Mesendoderm (in vitro differentiated cells): ENCODE measurements around the gene RAP2A.

ENCODE experiments used
- DNase-seq: peaks from one replicate; pipeline ENCODE4 v3.0.0; 2013
- H2AK5ac ChIP-seq: 2 replicates; pipeline ENCODE4 v1.6.1; 2013; ENCODE audit warnings: low read length, inconsistent platforms
- H2BK120ac ChIP-seq: 2 replicates; pipeline ENCODE4 v1.6.1; 2013; ENCODE audit warnings: low read depth, mild to moderate bottlenecking, low read length, moderate library complexity, mixed read lengths
- H2BK15ac ChIP-seq: replicated peaks from 2 replicates; pipeline ENCODE4 v1.6.1; 2013; ENCODE audit warnings: low read depth, mild to moderate bottlenecking, moderate library complexity
- H2BK5ac ChIP-seq: 2 replicates; pipeline ENCODE4 v1.6.1; 2013; ENCODE audit warnings: low read length, inconsistent platforms
- H3K18ac ChIP-seq: 2 replicates; pipeline ENCODE4 v1.6.1; 2013; ENCODE audit warnings: mild to moderate bottlenecking, low read length, mixed read lengths
- H3K23ac ChIP-seq: one replicate; pipeline ENCODE4 v1.6.1; 2013; ENCODE audit warnings: low read length
- H3K27ac ChIP-seq: 2 replicates; pipeline ENCODE4 v1.5.1; 2013; ENCODE audit warnings: low read depth, mild to moderate bottlenecking, inconsistent platforms, low read length, moderate library complexity
- H3K27me3 ChIP-seq: 2 replicates; pipeline ENCODE4 v1.6.1; 2013; ENCODE audit warnings: low read length, control low read depth, mild to moderate bottlenecking, inconsistent platforms; ENCODE audit not compliant: insufficient read depth, poor library complexity
- H3K36me3 ChIP-seq: 2 replicates; pipeline ENCODE4 v1.6.1; 2013; ENCODE audit warnings: low read length, inconsistent platforms; ENCODE audit not compliant: control insufficient read depth, insufficient read depth
- H3K4ac ChIP-seq: one replicate; pipeline ENCODE4 v1.6.1; 2013; ENCODE audit warnings: low read depth, mild to moderate bottlenecking, low read length, moderate library complexity
- H3K4me1 ChIP-seq: 2 replicates; pipeline ENCODE4 v1.6.1; 2013; ENCODE audit warnings: low read depth, low read length, inconsistent platforms; ENCODE audit not compliant: control insufficient read depth
- H3K4me2 ChIP-seq: 2 replicates; pipeline ENCODE4 v1.6.1; 2013; ENCODE audit warnings: low read length
- H3K4me3 ChIP-seq: 2 replicates; pipeline ENCODE4 v1.5.1; 2013; ENCODE audit warnings: mild to moderate bottlenecking, low read length
- H3K56ac ChIP-seq: one replicate; pipeline ENCODE4 v1.6.1; 2013; ENCODE audit warnings: low read length
- H3K79me1 ChIP-seq: 2 replicates; pipeline ENCODE4 v1.6.1; 2013; ENCODE audit warnings: low read length, inconsistent platforms
- H3K79me2 ChIP-seq: 2 replicates; pipeline ENCODE4 v1.6.1; 2013; ENCODE audit warnings: mild to moderate bottlenecking, low read length; ENCODE audit not compliant: control insufficient read depth, insufficient read depth
- H3K9ac ChIP-seq: 2 replicates; pipeline ENCODE4 v1.6.1; 2013; ENCODE audit warnings: low read length, inconsistent platforms
- H4K5ac ChIP-seq: one replicate; pipeline ENCODE4 v1.6.1; 2013; ENCODE audit warnings: low read length
- H4K8ac ChIP-seq: one replicate; pipeline ENCODE4 v1.6.1; 2013; ENCODE audit warnings: low read depth, mild to moderate bottlenecking, control low read depth, low read length, moderate library complexity
- WGBS: extraction: QIAGEN DNeasy Blood & Tissue Kit; methylation state at CpG from one replicate; pipeline ENCODE4 v1.1.7; 2013; ENCODE audit warnings: low lambda C conversion rate, missing lambda C conversion rate; ENCODE audit not compliant: insufficient coverage; ENCODE audit errors: extremely low coverage; 5-methylcytosine and 5-hydroxymethylcytosine counted together

RAP2A gene

DNA sequence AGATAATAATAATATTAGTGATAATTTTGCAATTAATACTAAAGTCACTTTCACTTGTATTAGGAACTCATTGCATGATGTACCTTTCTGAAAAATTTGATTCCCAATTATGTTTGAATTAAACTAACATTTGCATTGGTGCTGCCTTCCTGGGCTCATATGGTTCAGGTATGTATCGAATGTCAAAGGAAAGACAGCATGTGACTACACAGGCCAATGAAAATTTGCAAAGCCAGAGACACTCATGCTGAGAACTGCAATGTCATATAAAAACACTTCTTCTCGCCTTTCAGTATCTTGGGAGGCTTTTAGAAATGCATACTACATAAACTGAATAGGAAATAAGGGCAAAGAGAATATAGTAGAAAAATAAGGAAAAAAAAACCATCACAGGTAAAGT lies 44.3 kb downstream of the RAP2A start:
- Histone ChIP-seq H3K4ac (no peak overlapping the region), H4K8ac (no peak overlapping the region), H3K27me3 (no peaks in the 10 kb centered on the region), H2BK120ac (no peak overlapping the region), H3K4me1 (no peaks in the 10 kb centered on the region), H2AK5ac (no peak overlapping the region), H3K4me2 (no peak overlapping the region), H3K23ac (no peak overlapping the region), H3K56ac (no peak overlapping the region), H2BK5ac (no peak overlapping the region), H3K79me2 (no peaks in the 10 kb centered on the region), H3K27ac (no peak overlapping the region), H4K5ac (no peak overlapping the region), H3K36me3 (no peaks in the 10 kb centered on the region), H3K4me3 (no peak overlapping the region), H2BK15ac (no peak overlapping the region), H3K79me1 (no peaks in the 10 kb centered on the region), H3K18ac (no peak overlapping the region), H3K9ac (no peak overlapping the region)
- whole genome bisulfite sequencing, result no CpG with 5 or more reads among the region's 2 CpGs
- peak; percentile 17 for DNase-seq

DNA sequence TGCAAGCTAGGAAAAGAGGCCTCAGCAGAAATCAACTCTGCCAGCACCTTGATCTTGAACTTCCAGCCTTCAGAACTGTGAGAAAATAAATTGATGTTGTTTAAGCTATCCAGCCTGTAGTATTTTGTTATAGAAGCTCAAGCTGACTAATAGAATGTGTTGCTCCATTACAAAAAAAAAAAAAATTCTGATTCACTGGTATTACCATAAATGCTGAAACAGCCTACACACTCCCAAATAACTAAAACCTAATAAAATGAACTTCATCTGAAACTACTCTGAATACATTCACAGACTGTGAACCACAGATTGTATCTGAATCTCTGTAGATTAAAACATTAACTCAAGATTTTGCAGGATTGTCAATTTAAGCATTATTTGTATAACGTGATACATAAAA lies 49.5 kb downstream of the RAP2A start:
- H3K23ac ChIP-seq, result no peak overlapping the region
- no peak overlapping the region for H2BK120ac ChIP-seq
- H3K4me3 ChIP-seq, result no peak overlapping the region
- H3K27ac ChIP-seq, result no peak overlapping the region
- no peak overlapping the region for H3K56ac ChIP-seq
- H3K18ac ChIP-seq, result no peak overlapping the region
- no peak for DNase-seq
- H3K4ac ChIP-seq, result no peak overlapping the region
- H2BK5ac ChIP-seq, result no peak overlapping the region
- no peaks in the 10 kb centered on the region for H3K36me3 ChIP-seq
- no peak overlapping the region for H4K8ac ChIP-seq
- no peaks in the 10 kb centered on the region for H3K4me1 ChIP-seq
- no peak overlapping the region for H3K9ac ChIP-seq
- no peaks in the 10 kb centered on the region for H3K27me3 ChIP-seq
- no peaks in the 10 kb centered on the region for H3K79me1 ChIP-seq
- no peak overlapping the region for H4K5ac ChIP-seq
- no peak overlapping the region for H2AK5ac ChIP-seq
- H3K79me2 ChIP-seq, result no peaks in the 10 kb centered on the region
- H3K4me2 ChIP-seq, result no peak overlapping the region
- H2BK15ac ChIP-seq, result no peak overlapping the region
- WGBS, result no CpG with 5 or more reads among the region's 1 CpG

DNA sequence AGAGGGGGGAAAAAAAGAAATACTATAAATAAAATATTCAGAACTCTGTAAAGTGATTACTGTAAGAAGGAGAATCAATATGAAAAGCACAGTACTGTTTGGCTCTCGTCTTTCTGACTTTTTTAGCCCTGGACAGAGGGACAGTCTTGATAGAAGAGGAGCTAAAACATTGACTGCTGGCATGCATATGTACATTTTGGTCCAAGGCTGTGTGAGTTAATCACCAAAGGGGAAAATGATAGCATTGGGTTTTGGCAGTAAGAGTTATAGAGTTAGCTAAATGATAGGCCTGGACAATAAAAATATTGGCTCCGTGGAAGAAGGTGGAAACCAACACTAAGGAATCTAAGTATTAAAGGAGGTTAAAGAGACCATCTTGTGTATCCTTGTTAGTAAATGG lies 50.3 kb downstream of the RAP2A start:
- no peak overlapping the region for H3K18ac ChIP-seq
- H4K8ac ChIP-seq, result no peak overlapping the region
- no peak overlapping the region for H2BK15ac ChIP-seq
- H3K56ac ChIP-seq, result no peak overlapping the region
- WGBS, result no CpG with 5 or more reads among the region's 2 CpGs
- no peak overlapping the region for H3K4me3 ChIP-seq
- H3K27me3 ChIP-seq, result no peaks in the 10 kb centered on the region
- DNase-seq, result no peak
- H2BK5ac ChIP-seq, result no peak overlapping the region
- no peak overlapping the region for H4K5ac ChIP-seq
- no peak overlapping the region for H3K9ac ChIP-seq
- no peak overlapping the region for H3K23ac ChIP-seq
- no peaks in the 10 kb centered on the region for H3K36me3 ChIP-seq
- H3K4me1 ChIP-seq, result no peaks in the 10 kb centered on the region
- H3K79me2 ChIP-seq, result no peaks in the 10 kb centered on the region
- no peak overlapping the region for H2BK120ac ChIP-seq
- H3K4me2 ChIP-seq, result no peak overlapping the region
- H2AK5ac ChIP-seq, result no peak overlapping the region
- no peak overlapping the region for H3K27ac ChIP-seq
- H3K4ac ChIP-seq, result no peak overlapping the region
- H3K79me1 ChIP-seq, result no peaks in the 10 kb centered on the region

GRCh38 chr13:97485320-97485719 lies 51.4 kb downstream of the RAP2A start:
- Histone ChIP-seq H2BK15ac (no peak overlapping the region), H3K23ac (no peak overlapping the region), H3K27me3 (no peaks in the 10 kb centered on the region), H3K4me1 (no peaks in the 10 kb centered on the region), H3K18ac (no peak overlapping the region), H3K56ac (no peak overlapping the region), H4K5ac (no peak overlapping the region), H2BK120ac (no peak overlapping the region), H4K8ac (no peak overlapping the region), H3K36me3 (no peaks in the 10 kb centered on the region), H2BK5ac (no peak overlapping the region), H3K4me3 (no peak overlapping the region), H3K4ac (no peak overlapping the region), H2AK5ac (no peak overlapping the region), H3K79me1 (no peaks in the 10 kb centered on the region), H3K4me2 (no peak overlapping the region), H3K9ac (no peak overlapping the region), H3K27ac (no peak overlapping the region), H3K79me2 (no peaks in the 10 kb centered on the region)
- WGBS, result no CpG with 5 or more reads among the region's 1 CpG
- no peak for DNase-seq

GRCh38 chr13:97490702-97491307 lies 56.8 kb downstream of the RAP2A start:
- Histone ChIP-seq H3K18ac (no peak overlapping the region), H3K4me1 (no peaks in the 10 kb centered on the region), H4K8ac (no peak overlapping the region), H3K79me2 (no peaks in the 10 kb centered on the region), H3K36me3 (no peaks in the 10 kb centered on the region), H3K4me3 (no peak overlapping the region), H3K79me1 (no peaks in the 10 kb centered on the region), H2BK15ac (no peak overlapping the region), H3K23ac (no peak overlapping the region), H3K27ac (no peak overlapping the region), H2BK120ac (no peak overlapping the region), H2BK5ac (no peak overlapping the region), H3K27me3 (no peaks in the 10 kb centered on the region), H3K56ac (no peak overlapping the region), H4K5ac (no peak overlapping the region), H3K9ac (no peak overlapping the region), H3K4ac (no peak overlapping the region), H3K4me2 (no peak overlapping the region), H2AK5ac (no peak overlapping the region)
- no peak for DNase-seq
- WGBS, result no CpG with 5 or more reads among the region's 1 CpG

DNA sequence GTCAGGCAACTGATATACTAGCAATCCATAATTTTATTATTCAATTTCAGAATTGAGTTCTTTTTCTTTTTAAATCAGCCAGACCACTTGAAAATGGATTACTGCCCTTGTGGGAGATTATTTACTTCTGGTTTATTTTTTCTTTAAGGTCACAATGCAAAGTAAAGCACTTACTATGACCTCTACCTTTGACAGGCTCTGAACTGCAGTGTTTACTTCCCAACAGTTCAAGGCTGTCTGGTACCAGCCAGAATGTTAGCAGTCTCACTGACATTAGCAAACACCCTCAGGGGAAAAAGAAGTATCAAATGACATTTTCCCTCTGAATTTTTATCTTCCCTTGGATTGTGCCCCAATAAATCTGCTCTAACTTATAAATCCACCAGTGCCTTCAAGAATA lies 57.5 kb downstream of the RAP2A start:
- no peaks in the 10 kb centered on the region for H3K79me1 ChIP-seq
- H2AK5ac ChIP-seq, result no peak overlapping the region
- no peak overlapping the region for H2BK120ac ChIP-seq
- H3K56ac ChIP-seq, result no peak overlapping the region
- H2BK5ac ChIP-seq, result no peak overlapping the region
- no peak overlapping the region for H3K27ac ChIP-seq
- H3K23ac ChIP-seq, result no peak overlapping the region
- H2BK15ac ChIP-seq, result no peak overlapping the region
- H3K4ac ChIP-seq, result no peak overlapping the region
- no peak overlapping the region for H3K18ac ChIP-seq
- DNase-seq, result no peak
- H3K4me1 ChIP-seq, result no peaks in the 10 kb centered on the region
- no peaks in the 10 kb centered on the region for H3K27me3 ChIP-seq
- no peak overlapping the region for H3K9ac ChIP-seq
- H3K4me2 ChIP-seq, result no peak overlapping the region
- H3K36me3 ChIP-seq, result no peaks in the 10 kb centered on the region
- no peaks in the 10 kb centered on the region for H3K79me2 ChIP-seq
- no peak overlapping the region for H4K5ac ChIP-seq
- H3K4me3 ChIP-seq, result no peak overlapping the region
- H4K8ac ChIP-seq, result no peak overlapping the region
